Ishikawa (cell line): ENCODE results near the gene CMTM2.
A peak's percentile ranks its signal among the peaks of the same experiment; 100 is the strongest.

Experiments
- CEBPB ChIP-seq: IDR thresholded peaks from 2 replicates; pipeline ENCODE4 v1.6.1; 2012
- CREB1 ChIP-seq: IDR thresholded peaks from 2 replicates; pipeline ENCODE4 v1.6.1; 2012; ENCODE audit warnings: low read depth
- EGR1 ChIP-seq: IDR thresholded peaks from 2 replicates; pipeline ENCODE4 v1.6.1; 2012
- EP300 ChIP-seq: IDR thresholded peaks from 2 replicates; pipeline ENCODE4 v1.6.1; 2012; ENCODE audit warnings: borderline replicate concordance
- FOXM1 ChIP-seq: IDR thresholded peaks from 2 replicates; pipeline ENCODE4 v1.6.1; 2012; ENCODE audit warnings: low read depth, borderline replicate concordance
- MAX ChIP-seq: IDR thresholded peaks from 2 replicates; pipeline ENCODE4 v1.6.1; 2012
- NFIC ChIP-seq: IDR thresholded peaks from 2 replicates; pipeline ENCODE4 v1.6.1; 2012
- RAD21 ChIP-seq: IDR thresholded peaks from 2 replicates; pipeline ENCODE4 v1.6.1; 2012; ENCODE audit warnings: low read depth
- TAF1 ChIP-seq: IDR thresholded peaks from 2 replicates; pipeline ENCODE4 v1.6.1; 2012; ENCODE audit warnings: low read depth, mild to moderate bottlenecking
- TCF12 ChIP-seq: IDR thresholded peaks from 2 replicates; pipeline ENCODE4 v1.6.1; 2012; ENCODE audit warnings: low read depth
- TEAD4 ChIP-seq: IDR thresholded peaks from 2 replicates; pipeline ENCODE4 v1.6.1; 2012
- USF1 ChIP-seq: IDR thresholded peaks from 2 replicates; pipeline ENCODE4 v1.6.1; 2012
- YY1 ChIP-seq: IDR thresholded peaks from 2 replicates; pipeline ENCODE4 v1.6.1; 2012; ENCODE audit warnings: low read depth
- ZBTB7A ChIP-seq: IDR thresholded peaks from 2 replicates; pipeline ENCODE4 v1.6.1; 2012; ENCODE audit warnings: low read depth
- TF ChIP-seq, protein P1 (sequence below): IDR thresholded peaks from 2 replicates; pipeline ENCODE4 v1.6.1; 2012; ENCODE audit warnings: low read depth, mild to moderate bottlenecking

CMTM2 gene

GRCh38 chr16:66600477-66600876 is 21.2 kb downstream of the CMTM2 start:
- no peak for TF ChIP-seq CEBPB
- TF ChIP-seq TAF1: no peak
- TF ChIP-seq NFIC: no peak
- TF ChIP-seq TCF12: no peak
- TF ChIP-seq YY1: no peak
- no peak for TF ChIP-seq ZBTB7A
- TF ChIP-seq FOXM1: no peak
- no peak for TF ChIP-seq TEAD4
- TF ChIP-seq, protein P1, sequence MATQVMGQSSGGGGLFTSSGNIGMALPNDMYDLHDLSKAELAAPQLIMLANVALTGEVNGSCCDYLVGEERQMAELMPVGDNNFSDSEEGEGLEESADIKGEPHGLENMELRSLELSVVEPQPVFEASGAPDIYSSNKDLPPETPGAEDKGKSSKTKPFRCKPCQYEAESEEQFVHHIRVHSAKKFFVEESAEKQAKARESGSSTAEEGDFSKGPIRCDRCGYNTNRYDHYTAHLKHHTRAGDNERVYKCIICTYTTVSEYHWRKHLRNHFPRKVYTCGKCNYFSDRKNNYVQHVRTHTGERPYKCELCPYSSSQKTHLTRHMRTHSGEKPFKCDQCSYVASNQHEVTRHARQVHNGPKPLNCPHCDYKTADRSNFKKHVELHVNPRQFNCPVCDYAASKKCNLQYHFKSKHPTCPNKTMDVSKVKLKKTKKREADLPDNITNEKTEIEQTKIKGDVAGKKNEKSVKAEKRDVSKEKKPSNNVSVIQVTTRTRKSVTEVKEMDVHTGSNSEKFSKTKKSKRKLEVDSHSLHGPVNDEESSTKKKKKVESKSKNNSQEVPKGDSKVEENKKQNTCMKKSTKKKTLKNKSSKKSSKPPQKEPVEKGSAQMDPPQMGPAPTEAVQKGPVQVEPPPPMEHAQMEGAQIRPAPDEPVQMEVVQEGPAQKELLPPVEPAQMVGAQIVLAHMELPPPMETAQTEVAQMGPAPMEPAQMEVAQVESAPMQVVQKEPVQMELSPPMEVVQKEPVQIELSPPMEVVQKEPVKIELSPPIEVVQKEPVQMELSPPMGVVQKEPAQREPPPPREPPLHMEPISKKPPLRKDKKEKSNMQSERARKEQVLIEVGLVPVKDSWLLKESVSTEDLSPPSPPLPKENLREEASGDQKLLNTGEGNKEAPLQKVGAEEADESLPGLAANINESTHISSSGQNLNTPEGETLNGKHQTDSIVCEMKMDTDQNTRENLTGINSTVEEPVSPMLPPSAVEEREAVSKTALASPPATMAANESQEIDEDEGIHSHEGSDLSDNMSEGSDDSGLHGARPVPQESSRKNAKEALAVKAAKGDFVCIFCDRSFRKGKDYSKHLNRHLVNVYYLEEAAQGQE: no peak
- no peak for TF ChIP-seq EP300
- TF ChIP-seq USF1: no peak
- no peak for TF ChIP-seq CREB1
- no peak for TF ChIP-seq RAD21
- TF ChIP-seq EGR1: no peak
- no peak for TF ChIP-seq MAX

DNA sequence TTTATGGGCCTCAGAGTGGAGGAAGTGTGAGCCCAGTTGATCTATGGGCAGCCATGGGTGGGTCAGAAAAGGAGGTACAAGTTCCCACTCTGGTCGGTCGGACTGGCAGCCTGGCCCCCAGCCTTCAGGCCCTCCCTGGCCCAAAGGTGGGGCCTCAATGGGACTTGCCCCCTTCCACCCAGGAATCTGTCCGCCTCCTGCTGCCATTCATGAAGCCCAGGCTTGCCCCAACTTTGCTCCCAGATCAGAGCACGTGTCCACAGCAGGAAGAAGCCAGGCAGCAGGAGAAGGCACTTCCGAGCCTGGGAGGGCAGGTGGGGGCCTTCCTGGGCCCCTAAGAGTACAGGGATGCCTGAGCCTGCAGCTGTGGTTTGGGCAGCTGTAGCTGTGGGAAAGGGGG is 22.2 kb downstream of the CMTM2 start:
- TF ChIP-seq YY1: no peak
- TF ChIP-seq RAD21: no peak
- no peak for TF ChIP-seq USF1
- TF ChIP-seq NFIC: no peak
- no peak for TF ChIP-seq TEAD4
- no peak for TF ChIP-seq TCF12
- TF ChIP-seq CEBPB: no peak
- TF ChIP-seq EGR1: no peak
- TF ChIP-seq FOXM1: no peak
- TF ChIP-seq, protein P1: no peak
- no peak for TF ChIP-seq MAX
- TF ChIP-seq EP300: no peak
- no peak for TF ChIP-seq CREB1
- no peak for TF ChIP-seq TAF1
- no peak for TF ChIP-seq ZBTB7A

DNA sequence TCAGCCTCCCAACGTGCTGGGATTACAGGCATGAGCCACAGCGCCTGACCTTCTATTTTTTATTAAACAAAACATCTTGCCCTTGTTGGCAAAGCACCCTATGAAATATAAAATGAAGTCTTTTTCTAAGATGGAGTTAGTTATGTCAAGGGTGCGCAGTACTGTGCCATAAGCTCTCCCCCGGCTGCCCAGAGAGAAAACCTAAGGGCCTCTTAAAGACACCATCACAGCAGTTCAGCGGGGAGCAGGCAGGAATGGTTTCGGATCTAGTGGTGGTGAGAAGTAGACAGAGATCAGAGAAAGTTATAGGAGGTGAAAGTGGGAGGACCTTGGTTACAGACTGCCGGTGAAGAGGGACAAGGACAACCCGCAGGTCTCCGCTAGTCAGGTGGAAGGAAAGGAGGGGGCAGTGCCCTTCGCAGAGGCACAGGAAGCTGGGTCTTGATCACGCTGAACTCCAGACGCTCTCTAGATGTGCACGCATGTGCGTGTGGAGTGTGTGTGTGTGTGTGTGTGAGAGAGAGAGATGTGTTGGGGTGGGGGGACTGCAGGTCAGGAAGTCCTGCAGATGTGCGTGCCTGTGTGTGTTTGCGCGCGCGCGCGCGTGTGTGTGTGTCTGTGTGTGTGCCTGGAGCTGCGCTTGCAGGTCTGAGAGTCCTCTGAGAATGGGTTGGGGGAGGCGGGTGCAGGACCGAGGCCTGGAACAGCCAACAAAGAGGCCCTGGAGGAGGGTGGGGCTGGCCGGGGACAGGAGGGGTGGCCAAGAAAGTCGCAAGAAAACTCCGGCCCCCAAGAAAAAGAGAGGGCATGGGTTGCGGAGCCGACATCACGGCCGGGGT is 24.5 kb downstream of the CMTM2 start:
- TF ChIP-seq MAX: peak; percentile 70
- no peak; the same call in 1 of the 2 replicates for TF ChIP-seq NFIC
- no peak for TF ChIP-seq YY1
- 0 out of 2 replicates have a peak, but pooled peaks have one; percentile 1 for TF ChIP-seq EP300
- TF ChIP-seq TEAD4: no peak

GRCh38 chr16:66604376-66605176 is 25.3 kb downstream of the CMTM2 start, which contains the start of gene CMTM3:
CMTM3 (plus strand) TSS chr16:66604704; CDS start chr16:66604806, 102 bp downstream.
- TF ChIP-seq RAD21: peak; percentile 40; the same call in 1 of the 2 replicates
- TF ChIP-seq, protein P1: no peak
- peak; percentile 94 for TF ChIP-seq ZBTB7A
- no peak for TF ChIP-seq MAX
- no peak for TF ChIP-seq NFIC
- no peak for TF ChIP-seq TEAD4
- TF ChIP-seq YY1: no peak
